Measurements from ENCODE around the gene PAPPA. TPM values are rescaled to one million over a fixed set of nuclear protein-coding genes. Genes with fewer than 3 reads are reported as not detected.

Gene PAPPA
- total RNA-seq, 1 donor from 2014 or later, result 0.15 TPM

- no peak for DNase-seq (ENCODE audit: low spot score)
- H3K4me1 ChIP-seq, result peaks cover 21% of the 10 kb centered on the region
- no peak overlapping the region for H3K9ac ChIP-seq
- Mint-ChIP-seq H3K9me3 (no peaks in the 10 kb centered on the region), H3K27me3 (ENCODE audit: insufficient read depth, low read depth) (peaks cover 10% of the 10 kb centered on the region), H3K36me3 (no peaks in the 10 kb centered on the region), H3K27ac (no peak overlapping the region), H3K4me1 (peaks cover 31% of the 10 kb centered on the region), H3K4me3 (no peak overlapping the region)
- no peak overlapping the region for H3K4me3 ChIP-seq
- peaks cover 30% of the 10 kb centered on the region for H3F3A ChIP-seq (ENCODE audit: low read depth)
- no peak overlapping the region for H3K27ac ChIP-seq
- H3K27me3 ChIP-seq, result peaks cover 54% of the 10 kb centered on the region
- H3K36me3 ChIP-seq, result no peaks in the 10 kb centered on the region
- no peak for TF ChIP-seq EZH2phosphoT487 (IDR thresholded peaks at IDR 0.05)
- no peak for TF ChIP-seq CTCF (IDR thresholded peaks at IDR 0.05)
- TF ChIP-seq EZH2 (IDR thresholded peaks at IDR 0.05), result no peak
- no peak overlapping the region for H3K4me2 ChIP-seq
- H3K9me3 ChIP-seq (ENCODE audit: low read depth), result no peaks in the 10 kb centered on the region
- H3K79me2 ChIP-seq (ENCODE audit: low read depth), result no peaks in the 10 kb centered on the region
- H4K20me1 ChIP-seq (ENCODE audit: low read depth), result peaks cover 14% of the 10 kb centered on the region
- no peak overlapping the region for H2AFZ ChIP-seq (replicated peaks)
Measured at GRCh38 chr9:116288658-116289057, 135.1 kb downstream of the PAPPA start.

- no peak overlapping the region for H2AFZ ChIP-seq (replicated peaks)
- H3K27me3 Mint-ChIP-seq (ENCODE audit: insufficient read depth, low read depth), result no peaks in the 10 kb centered on the region
- no peak for DNase-seq (ENCODE audit: low spot score)
- no peaks in the 10 kb centered on the region for H3K9me3 ChIP-seq (ENCODE audit: low read depth)
- no peaks in the 10 kb centered on the region for H3K79me2 ChIP-seq (ENCODE audit: low read depth)
- no peak overlapping the region for H3K4me3 ChIP-seq
- H3K4me1 ChIP-seq, result peaks cover 4% of the 10 kb centered on the region
- H3K36me3 Mint-ChIP-seq, result peaks cover 7% of the 10 kb centered on the region
- no peaks in the 10 kb centered on the region for H4K20me1 ChIP-seq (ENCODE audit: low read depth)
- peaks cover 2% of the 10 kb centered on the region for H3K9me3 Mint-ChIP-seq
- no peaks in the 10 kb centered on the region for H3F3A ChIP-seq (ENCODE audit: low read depth)
- no peak overlapping the region for H3K27ac ChIP-seq
- H3K27ac Mint-ChIP-seq, result no peak overlapping the region
- H3K36me3 ChIP-seq, result no peaks in the 10 kb centered on the region
- H3K4me1 Mint-ChIP-seq, result peaks cover 8% of the 10 kb centered on the region
- H3K27me3 ChIP-seq, result peaks cover 6% of the 10 kb centered on the region
- no peak overlapping the region for H3K4me3 Mint-ChIP-seq
- TF ChIP-seq EZH2phosphoT487 (IDR thresholded peaks at IDR 0.05) (no peak), CTCF (IDR thresholded peaks at IDR 0.05) (no peak), EZH2 (IDR thresholded peaks at IDR 0.05) (no peak)
- H3K4me2 ChIP-seq, result no peak overlapping the region
- no peak overlapping the region for H3K9ac ChIP-seq
Measured at GRCh38 chr9:116297346-116297745, 143.8 kb downstream of the PAPPA start.

GRCh38 chr9:116298249-116298648 lies 144.7 kb downstream of the PAPPA start:
- no peak for DNase-seq (ENCODE audit: low spot score)
- no peak overlapping the region for H3K4me3 Mint-ChIP-seq
- Histone ChIP-seq H3F3A (ENCODE audit: low read depth) (no peaks in the 10 kb centered on the region), H3K4me3 (no peak overlapping the region), H3K9ac (no peak overlapping the region), H3K9me3 (ENCODE audit: low read depth) (no peaks in the 10 kb centered on the region), H3K79me2 (ENCODE audit: low read depth) (no peaks in the 10 kb centered on the region), H2AFZ (replicated peaks) (no peak overlapping the region), H3K36me3 (no peaks in the 10 kb centered on the region), H3K27ac (no peak overlapping the region), H3K4me1 (peaks cover 4% of the 10 kb centered on the region), H4K20me1 (ENCODE audit: low read depth) (no peaks in the 10 kb centered on the region), H3K4me2 (no peak overlapping the region), H3K27me3 (peaks cover 6% of the 10 kb centered on the region)
- H3K27ac Mint-ChIP-seq, result no peak overlapping the region
- peaks cover 2% of the 10 kb centered on the region for H3K27me3 Mint-ChIP-seq (ENCODE audit: insufficient read depth, low read depth)
- H3K9me3 Mint-ChIP-seq, result peaks cover 2% of the 10 kb centered on the region
- peaks cover 8% of the 10 kb centered on the region for H3K4me1 Mint-ChIP-seq
- peaks cover 7% of the 10 kb centered on the region for H3K36me3 Mint-ChIP-seq
- TF ChIP-seq EZH2 (IDR thresholded peaks at IDR 0.05), result no peak
- TF ChIP-seq CTCF (IDR thresholded peaks at IDR 0.05), result no peak
- TF ChIP-seq EZH2phosphoT487 (IDR thresholded peaks at IDR 0.05), result no peak

Data from neural progenitor cell (in vitro differentiated cells).